GM12878 (cell line): ENCODE measurements around the gene TGFBR3. TPM values are rescaled to one million over a fixed set of nuclear protein-coding genes. Genes with fewer than 3 reads are reported as not detected.

Source experiments
- BACH1 ChIP-seq: fragments of 450-650 bp; IDR thresholded peaks from 2 replicates; pipeline ENCODE4 v1.6.1; 2017; ENCODE audit warnings: mild to moderate bottlenecking, borderline replicate concordance
- CEBPB ChIP-seq, 2 experiments: fragments of 150-350 bp in 1 of 2; IDR thresholded peaks; 2 replicates each; pipeline ENCODE4 v1.6.1; 2012 to 2014; ENCODE audit warnings: low read depth in 2 of 2, low read length in 2 of 2, borderline replicate concordance in 1 of 2, inconsistent platforms in 1 of 2
- CHD4 ChIP-seq: fragments of 200-600 bp; sonication (generic); IDR thresholded peaks from 2 replicates; pipeline ENCODE4 v1.6.1; 2016; ENCODE audit warnings: mild to moderate bottlenecking
- CUX1 ChIP-seq: IDR thresholded peaks from 2 replicates; pipeline ENCODE4 v1.6.1; 2012; ENCODE audit warnings: improper control_type of control experiment, low read depth, low read length; ENCODE audit not compliant: insufficient replicate concordance
- E4F1 ChIP-seq: fragments of 450-650 bp; IDR thresholded peaks from 2 replicates; pipeline ENCODE4 v1.6.1; 2018; ENCODE audit warnings: borderline replicate concordance, mild to moderate bottlenecking; ENCODE audit not compliant: partially characterized antibody
- MEF2A ChIP-seq: IDR thresholded peaks from 2 replicates; pipeline ENCODE4 v1.6.1; 2011; ENCODE audit warnings: low read depth, mild to moderate bottlenecking, low read length, moderate library complexity; ENCODE audit not compliant: insufficient read depth
- PML ChIP-seq: IDR thresholded peaks from 2 replicates; pipeline ENCODE4 v1.6.1; 2012; ENCODE audit warnings: low read length, inconsistent platforms
- SUPT20H ChIP-seq: IDR thresholded peaks from 2 replicates; pipeline ENCODE4 v1.6.1; 2011; ENCODE audit warnings: low read depth, mild to moderate bottlenecking, low read length, moderate library complexity, borderline replicate concordance; ENCODE audit not compliant: control insufficient read depth
- SUZ12 ChIP-seq: fragments of 200-600 bp; sonication (generic); IDR thresholded peaks from one replicate; pipeline ENCODE4 v1.6.1; 2018; ENCODE audit warnings: antibody characterized with exemption, mild to moderate bottlenecking; ENCODE audit not compliant: unreplicated experiment
- WRNIP1 ChIP-seq: IDR thresholded peaks from 2 replicates; pipeline ENCODE4 v1.6.1; 2011; ENCODE audit warnings: low read depth, low read length, improper control_type of control experiment, borderline replicate concordance
- ZNF217 ChIP-seq: fragments of 450-650 bp; IDR thresholded peaks from 2 replicates; pipeline ENCODE4 v1.6.1; 2017; ENCODE audit warnings: antibody characterized with exemption, mild to moderate bottlenecking
- polyA plus RNA-seq, 11 experiments: library from polyadenylated mRNA; depleted of rRNA in 4 of 11; unstranded in 6 of 11; stranded (reverse) in 5 of 11; fragments of >200 nt; fragmentation: Nextera tagmentation in 4 of 11; fragmentation: Illumina TruSeq in 1 of 11; extraction: Ambion mirVana in 4 of 11; extraction: Trizol in 1 of 11; gene quantifications; 1 replicate in 1 of 11; 2 replicates in 10 of 11; pipeline versions ENCODE4 v1.2.1 to v1.2.3, GENCODE V29; 2011 to 2016; ENCODE audit warnings: inconsistent platforms in 2 of 11, missing spikeins in 2 of 11, low read depth in 1 of 11
- total RNA-seq, 4 experiments: library from RNA; depleted of rRNA in 3 of 4; stranded (reverse); fragments of >200 nt in 3 of 4; fragmentation: Illumina TruSeq in 1 of 4; extraction: Trizol in 1 of 4; gene quantifications; 2 replicates each; pipeline versions ENCODE4 v1.2.1 to v1.2.3, GENCODE V29; 2013 to 2021
- TF ChIP-seq, protein P1 (sequence below): fragments of 450-650 bp; formaldehyde crosslinking; IDR thresholded peaks from 2 replicates; pipeline ENCODE4 v1.4.0; 2022; ENCODE audit warnings: mild to moderate bottlenecking, moderate library complexity

The TGFBR3 gene
- total and polyA plus RNA-seq, 10 of the 15 experiments (the other 5 are each of a cell fraction or from before 2014, with no cell fraction given), result 2.7 to 16.5 (median 12.6) TPM

DNA sequence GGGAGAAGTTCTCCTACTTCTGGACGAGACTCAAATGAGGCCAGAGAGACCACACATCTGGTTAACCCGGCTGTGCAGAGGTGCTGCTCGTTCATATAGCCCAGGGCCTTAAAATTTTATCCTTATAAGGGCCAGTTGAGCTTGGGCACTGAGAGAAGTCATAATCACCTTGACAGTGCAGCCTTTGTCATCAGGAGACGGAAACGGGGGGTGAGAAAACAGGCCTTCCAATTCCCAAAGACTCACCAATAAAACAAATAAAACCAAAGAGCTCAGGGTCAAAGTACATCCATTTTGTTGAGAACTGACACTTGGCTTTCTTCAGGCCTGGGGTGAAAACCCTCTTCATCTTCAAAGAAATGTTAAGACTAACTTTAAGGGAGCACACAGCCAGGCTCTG is 167.1 kb downstream of the TGFBR3 start (continued):
- TF ChIP-seq, protein P1, sequence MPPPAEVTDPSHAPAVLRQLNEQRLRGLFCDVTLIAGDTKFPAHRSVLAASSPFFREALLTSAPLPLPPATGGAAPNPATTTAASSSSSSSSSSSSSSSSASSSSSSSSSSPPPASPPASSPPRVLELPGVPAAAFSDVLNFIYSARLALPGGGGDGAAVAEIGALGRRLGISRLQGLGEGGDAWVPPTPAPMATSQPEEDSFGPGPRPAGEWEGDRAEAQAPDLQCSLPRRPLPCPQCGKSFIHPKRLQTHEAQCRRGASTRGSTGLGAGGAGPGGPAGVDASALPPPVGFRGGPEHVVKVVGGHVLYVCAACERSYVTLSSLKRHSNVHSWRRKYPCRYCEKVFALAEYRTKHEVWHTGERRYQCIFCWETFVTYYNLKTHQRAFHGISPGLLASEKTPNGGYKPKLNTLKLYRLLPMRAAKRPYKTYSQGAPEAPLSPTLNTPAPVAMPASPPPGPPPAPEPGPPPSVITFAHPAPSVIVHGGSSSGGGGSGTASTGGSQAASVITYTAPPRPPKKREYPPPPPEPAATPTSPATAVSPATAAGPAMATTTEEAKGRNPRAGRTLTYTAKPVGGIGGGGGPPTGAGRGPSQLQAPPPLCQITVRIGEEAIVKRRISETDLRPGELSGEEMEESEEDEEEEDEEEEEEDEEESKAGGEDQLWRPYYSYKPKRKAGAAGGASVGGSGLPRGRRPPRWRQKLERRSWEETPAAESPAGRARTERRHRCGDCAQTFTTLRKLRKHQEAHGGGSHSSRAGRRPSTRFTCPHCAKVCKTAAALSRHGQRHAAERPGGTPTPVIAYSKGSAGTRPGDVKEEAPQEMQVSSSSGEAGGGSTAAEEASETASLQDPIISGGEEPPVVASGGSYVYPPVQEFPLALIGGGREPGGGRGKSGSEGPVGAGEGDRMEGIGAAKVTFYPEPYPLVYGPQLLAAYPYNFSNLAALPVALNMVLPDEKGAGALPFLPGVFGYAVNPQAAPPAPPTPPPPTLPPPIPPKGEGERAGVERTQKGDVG (CRISPR knock-in tag), result no peak
- TF ChIP-seq CUX1 (no peak), ZNF217 (no peak), MEF2A (no peak), SUPT20H (no peak), WRNIP1 (no peak), PML (no peak), BACH1 (no peak), CHD4 (no peak), E4F1 (no peak), CEBPB (IDR thresholded peaks at IDR 0.05; ENCODE audit: borderline replicate concordance in 1 of 2, low read depth in 2 of 2, low read length in 2 of 2) (no peak), SUZ12 (no peak)
